GM23248 (cell line): ENCODE data around the gene PI3. TPM values are rescaled to one million over a fixed set of nuclear protein-coding genes. Genes with fewer than 3 reads are reported as not detected.

Experiments
- DNase-seq: peaks from one replicate; pipeline ENCODE4 v3.0.0-alpha.2; 2015
- H2AFZ ChIP-seq: fragments of 200-600 bp; sonication (generic); 2 replicates; pipeline ENCODE4 v1.6.1; 2016; ENCODE audit warnings: antibody characterized with exemption
- H3F3A ChIP-seq: fragments of 200-600 bp; sonication (generic); 2 replicates; pipeline ENCODE4 v1.6.1; 2016; ENCODE audit warnings: mild to moderate bottlenecking, antibody characterized with exemption, mixed run types; ENCODE audit not compliant: insufficient read depth
- H3K27ac ChIP-seq: fragments of 200-600 bp; sonication (generic); 2 replicates; pipeline ENCODE4 v1.5.1; 2016; ENCODE audit warnings: mild to moderate bottlenecking
- H3K27me3 ChIP-seq: fragments of 200-600 bp; sonication (generic); replicated peaks from 2 replicates; pipeline ENCODE4 v1.6.1; 2016; ENCODE audit warnings: mild to moderate bottlenecking; ENCODE audit not compliant: insufficient read depth
- H3K36me3 ChIP-seq: fragments of 200-600 bp; sonication (generic); 2 replicates; pipeline ENCODE4 v1.6.1; 2016; ENCODE audit warnings: low read depth, mild to moderate bottlenecking
- H3K4me1 ChIP-seq: fragments of 200-600 bp; sonication (generic); 2 replicates; pipeline ENCODE4 v1.6.1; 2016; ENCODE audit warnings: mild to moderate bottlenecking; ENCODE audit not compliant: insufficient read depth
- H3K4me2 ChIP-seq: fragments of 200-600 bp; sonication (generic); one replicate; pipeline ENCODE4 v1.6.1; 2016; ENCODE audit warnings: mild to moderate bottlenecking; ENCODE audit not compliant: unreplicated experiment
- H3K4me3 ChIP-seq: fragments of 200-600 bp; sonication (generic); 2 replicates; pipeline ENCODE4 v1.5.1; 2016; ENCODE audit warnings: mild to moderate bottlenecking
- H3K79me2 ChIP-seq: fragments of 200-600 bp; sonication (generic); 2 replicates; pipeline ENCODE4 v1.6.1; 2016; ENCODE audit warnings: mild to moderate bottlenecking; ENCODE audit not compliant: insufficient read depth
- H3K9ac ChIP-seq: fragments of 200-600 bp; sonication (generic); 2 replicates; pipeline ENCODE4 v1.6.1; 2016; ENCODE audit warnings: mild to moderate bottlenecking
- H3K9me2 ChIP-seq: fragments of 200-600 bp; sonication (generic); 2 replicates; pipeline ENCODE4 v1.6.1; 2016; ENCODE audit warnings: mixed run types, mild to moderate bottlenecking, moderate library complexity; ENCODE audit not compliant: insufficient read depth
- H3K9me3 ChIP-seq: fragments of 200-600 bp; sonication (generic); one replicate; pipeline ENCODE4 v1.6.1; 2017; ENCODE audit warnings: low read depth
- H4K20me1 ChIP-seq: fragments of 200-600 bp; sonication (generic); 2 replicates; pipeline ENCODE4 v1.6.0; 2016; ENCODE audit not compliant: insufficient read depth
- EZH2 ChIP-seq: fragments of 200-600 bp; sonication (generic); IDR thresholded peaks from 2 replicates; pipeline ENCODE4 v1.6.1; 2018; ENCODE audit warnings: antibody characterized with exemption, mild to moderate bottlenecking; ENCODE audit not compliant: insufficient read depth, poor library complexity, severe bottlenecking
- EZH2phosphoT487 ChIP-seq: fragments of 200-600 bp; sonication (generic); IDR thresholded peaks from 2 replicates; pipeline ENCODE4 v1.6.1; 2018; ENCODE audit warnings: antibody characterized with exemption, moderate library complexity, mild to moderate bottlenecking, low read depth; ENCODE audit not compliant: insufficient read depth
- WGBS, 2 experiments: methylation state at CpG; one replicate each; pipeline ENCODE4 v1.1.6; 2015 to 2017; ENCODE audit warnings: low lambda C conversion rate in 2 of 2, low coverage in 1 of 2; ENCODE audit errors: missing lambda C conversion rate in 2 of 2; 5-methylcytosine and 5-hydroxymethylcytosine counted together
- in situ Hi-C: fragments of 300-500 bp; cut with MboI; formaldehyde crosslinking; loops from 2 replicates; pipeline ENCODE4 v1.15.0; 2020
- polyA plus RNA-seq: library from polyadenylated mRNA; unstranded; fragments of >200 nt; fragmentation: Nextera tagmentation; extraction: Ambion mirVana; gene quantifications from 2 replicates; pipeline ENCODE4 v1.2.1, GENCODE V29; 2016
- total RNA-seq: library from RNA; depleted of rRNA; stranded (reverse); fragments of >200 nt; shearing (Covaris generic); gene quantifications from 2 replicates; pipeline ENCODE4 v1.2.3, GENCODE V29; 2014

PI3 gene
- total and polyA plus RNA-seq, 2 experiments from 2014 or later, result 1.5 TPM; not detected in 1

DNA sequence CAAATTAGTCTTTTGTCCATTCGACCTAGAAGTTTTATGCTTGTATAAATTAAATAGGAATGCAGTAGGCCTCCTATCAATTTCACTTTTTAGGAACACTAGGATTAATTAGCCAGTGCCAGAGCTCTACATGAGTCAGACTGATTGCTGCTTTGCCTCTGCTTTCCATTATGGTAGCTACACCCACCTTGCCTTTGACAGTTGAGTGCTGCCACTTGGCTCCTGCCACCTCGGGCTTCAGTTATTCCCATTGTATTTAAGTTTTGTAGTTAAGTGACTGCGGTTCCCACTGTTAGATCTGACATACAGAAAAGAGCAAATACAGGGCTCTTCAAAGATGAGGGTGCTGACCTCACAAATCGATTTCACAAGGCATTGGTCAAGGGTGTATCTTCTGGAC lies 33.9 kb upstream of the PI3 start:
- Histone ChIP-seq H3K27me3 (peaks cover 31% of the 10 kb centered on the region), H3K9ac (no peak overlapping the region), H3K9me2 (no peaks in the 10 kb centered on the region), H4K20me1 (no peaks in the 10 kb centered on the region), H3K9me3 (no peaks in the 10 kb centered on the region), H3K36me3 (no peaks in the 10 kb centered on the region), H3K4me1 (no peaks in the 10 kb centered on the region), H2AFZ (no peak overlapping the region), H3K79me2 (no peaks in the 10 kb centered on the region), H3K4me2 (no peak overlapping the region), H3K27ac (no peak overlapping the region), H3K4me3 (no peak overlapping the region), H3F3A (no peaks in the 10 kb centered on the region)
- WGBS, 2 experiments, result 52 to 60% methylated on average over 4 of the region's 4 CpGs
- in situ Hi-C loops, result loop anchor here (25.0 kb wide), 1 partner anchor 346 kb away; no protein-coding TSS in a partner anchor
- no peak for DNase-seq
- TF ChIP-seq EZH2phosphoT487 (no peak), EZH2 (no peak)

GRCh38 chr20:45149062-45149461 lies 25.6 kb upstream of the PI3 start:
- Histone ChIP-seq H3K4me3 (no peak overlapping the region), H3K27me3 (peaks cover 46% of the 10 kb centered on the region), H2AFZ (no peak overlapping the region), H3K9me3 (no peaks in the 10 kb centered on the region), H3K36me3 (no peaks in the 10 kb centered on the region), H4K20me1 (no peaks in the 10 kb centered on the region), H3K9ac (no peak overlapping the region), H3K27ac (no peak overlapping the region), H3K9me2 (no peaks in the 10 kb centered on the region), H3K79me2 (no peaks in the 10 kb centered on the region), H3K4me1 (no peaks in the 10 kb centered on the region), H3K4me2 (no peak overlapping the region), H3F3A (no peaks in the 10 kb centered on the region)
- TF ChIP-seq EZH2 (no peak), EZH2phosphoT487 (no peak)
- DNase-seq, result no peak
- WGBS, 2 experiments, result 63% methylated on average over 3 of the region's 3 CpGs
- in situ Hi-C loops, result loop anchor here (25.0 kb wide), 1 partner anchor 338 kb away; no protein-coding TSS in a partner anchor

DNA sequence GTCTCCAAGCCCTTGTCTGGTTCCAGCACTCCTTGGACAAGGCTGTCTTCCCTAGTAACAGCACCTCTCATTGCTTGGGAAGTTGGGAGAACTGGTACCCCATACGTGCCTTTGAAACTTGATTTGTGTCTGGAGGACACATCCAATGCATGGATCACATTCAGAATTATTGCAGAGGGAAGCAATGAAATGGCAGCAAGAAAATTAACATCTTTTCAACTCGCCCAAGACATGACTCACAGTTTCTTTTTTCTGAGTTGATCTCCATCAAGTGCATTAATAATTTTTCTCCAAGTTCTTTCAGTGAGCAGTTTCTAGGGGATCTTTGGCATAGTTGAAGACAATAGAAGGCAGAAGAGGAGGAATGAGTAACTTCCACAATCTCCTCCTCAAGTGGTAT lies 22.3 kb upstream of the PI3 start:
- no peak overlapping the region for H3K4me2 ChIP-seq
- H3K9ac ChIP-seq, result no peak overlapping the region
- H2AFZ ChIP-seq, result no peak overlapping the region
- no peaks in the 10 kb centered on the region for H3F3A ChIP-seq
- TF ChIP-seq EZH2phosphoT487, result no peak
- no peak for TF ChIP-seq EZH2
- no peak overlapping the region for H3K4me3 ChIP-seq
- in situ Hi-C loops, result no loop called here
- no peaks in the 10 kb centered on the region for H3K79me2 ChIP-seq
- no peaks in the 10 kb centered on the region for H4K20me1 ChIP-seq
- 13 to 30% methylated on average over 2 of the region's 2 CpGs for WGBS, 2 experiments
- no peak overlapping the region for H3K27ac ChIP-seq
- H3K9me3 ChIP-seq, result no peaks in the 10 kb centered on the region
- no peak for DNase-seq
- H3K4me1 ChIP-seq, result no peaks in the 10 kb centered on the region
- H3K27me3 ChIP-seq, result peaks cover 19% of the 10 kb centered on the region
- H3K36me3 ChIP-seq, result no peaks in the 10 kb centered on the region
- no peaks in the 10 kb centered on the region for H3K9me2 ChIP-seq

- peaks cover 18% of the 10 kb centered on the region for H3K27me3 ChIP-seq
- in situ Hi-C loops, result no loop called here
- no peak overlapping the region for H3K4me2 ChIP-seq
- H2AFZ ChIP-seq, result no peak overlapping the region
- H3K79me2 ChIP-seq, result no peaks in the 10 kb centered on the region
- WGBS, 2 experiments, result 41 to 50% methylated on average over 3 of the region's 3 CpGs
- H3F3A ChIP-seq, result no peaks in the 10 kb centered on the region
- no peaks in the 10 kb centered on the region for H3K9me3 ChIP-seq
- no peak for DNase-seq
- no peak for TF ChIP-seq EZH2phosphoT487
- no peak for TF ChIP-seq EZH2
- no peaks in the 10 kb centered on the region for H3K4me1 ChIP-seq
- no peaks in the 10 kb centered on the region for H4K20me1 ChIP-seq
- H3K36me3 ChIP-seq, result no peaks in the 10 kb centered on the region
- H3K9me2 ChIP-seq, result no peaks in the 10 kb centered on the region
- no peak overlapping the region for H3K4me3 ChIP-seq
- no peak overlapping the region for H3K27ac ChIP-seq
- H3K9ac ChIP-seq, result no peak overlapping the region
Measured at GRCh38 chr20:45153147-45153546, 21.6 kb upstream of the PI3 start.

- WGBS, 2 experiments, result 60 to 61% methylated on average over 1 of the region's 1 CpG
Measured at GRCh38 chr20:45153752-45154151, 20.9 kb upstream of the PI3 start.

More at GRCh38 chr20:45153752-45154151, 20.9 kb upstream of the PI3 start:
- peaks cover 18% of the 10 kb centered on the region for H3K27me3 ChIP-seq
- H3K9me2 ChIP-seq, result no peaks in the 10 kb centered on the region
- no peak overlapping the region for H3K9ac ChIP-seq
- no peaks in the 10 kb centered on the region for H4K20me1 ChIP-seq
- H3K79me2 ChIP-seq, result no peaks in the 10 kb centered on the region
- H3K36me3 ChIP-seq, result no peaks in the 10 kb centered on the region
- H2AFZ ChIP-seq, result no peak overlapping the region
- no peak overlapping the region for H3K27ac ChIP-seq
- TF ChIP-seq EZH2, result no peak
- no peak for TF ChIP-seq EZH2phosphoT487
- H3K4me1 ChIP-seq, result no peaks in the 10 kb centered on the region
- H3K4me2 ChIP-seq, result no peak overlapping the region
- H3F3A ChIP-seq, result no peaks in the 10 kb centered on the region
- H3K4me3 ChIP-seq, result no peak overlapping the region
- no peak for DNase-seq
- in situ Hi-C loops, result no loop called here
- no peaks in the 10 kb centered on the region for H3K9me3 ChIP-seq
